GM19328 (cell line): ENCODE results near the gene ZNF628.

ENCODE experiments used
- ATAC-seq: cut with Tn5 transposase; IDR thresholded peaks from one replicate; pipeline ENCODE4 v1.9.1; 2021; ENCODE audit warnings: mild to moderate bottlenecking, moderate library complexity; ENCODE audit not compliant: unreplicated experiment

Gene ZNF628

GRCh38 chr19:55449469-55449868, 26.9 kb upstream of the ZNF628 start:
- ATAC-seq, result no peak

- ATAC-seq, result no peak
Observed at GRCh38 chr19:55451163-55451964, 25.1 kb upstream of the ZNF628 start.

- ATAC-seq, result no peak
Observed at GRCh38 chr19:55451965-55452748, 24.3 kb upstream of the ZNF628 start.

GRCh38 chr19:55452749-55453346, 23.6 kb upstream of the ZNF628 start:
- no peak for ATAC-seq

- no peak for ATAC-seq
Observed at GRCh38 chr19:55453511-55454260, 22.7 kb upstream of the ZNF628 start.

GRCh38 chr19:55454787-55455243, 21.6 kb upstream of the ZNF628 start:
- no peak for ATAC-seq

- ATAC-seq, result no peak
Observed at GRCh38 chr19:55455576-55456235, 20.7 kb upstream of the ZNF628 start.

GRCh38 chr19:55456347-55456746, 20.1 kb upstream of the ZNF628 start:
- ATAC-seq, result no peak

- no peak for ATAC-seq
Observed at GRCh38 chr19:55457683-55458457, 18.5 kb upstream of the ZNF628 start.

GRCh38 chr19:55459551-55459949, 16.9 kb upstream of the ZNF628 start:
- no peak for ATAC-seq

GRCh38 chr19:55459950-55460657, 16.3 kb upstream of the ZNF628 start:
- ATAC-seq, result no peak

- ATAC-seq, result no peak
Observed at GRCh38 chr19:55460670-55461258, 15.7 kb upstream of the ZNF628 start.

- ATAC-seq, result peak; percentile 90
Observed at GRCh38 chr19:55461259-55461973, 15.0 kb upstream of the ZNF628 start, which contains the start of gene ISOC2. Gene ISOC2, minus strand, starts transcription at chr19:55461642. Its CDS starts 5,156 bp downstream, at chr19:55456486.

GRCh38 chr19:55461974-55462626, 14.3 kb upstream of the ZNF628 start:
- ATAC-seq, result no peak

GRCh38 chr19:55462722-55463121, 13.7 kb upstream of the ZNF628 start:
- no peak for ATAC-seq

GRCh38 chr19:55463583-55464031, 12.8 kb upstream of the ZNF628 start:
- no peak for ATAC-seq

- ATAC-seq, result no peak
Observed at GRCh38 chr19:55464039-55464661, 12.3 kb upstream of the ZNF628 start.
